ENCODE results near the gene UGT1A1. TPM values are rescaled to one million over a fixed set of nuclear protein-coding genes. Genes with fewer than 3 reads are reported as not detected.
A peak's percentile ranks its signal among the peaks of the same experiment; 100 is the strongest.

The UGT1A1 gene
- total RNA-seq, 1 donor from 2014 or later: not detected

DNA sequence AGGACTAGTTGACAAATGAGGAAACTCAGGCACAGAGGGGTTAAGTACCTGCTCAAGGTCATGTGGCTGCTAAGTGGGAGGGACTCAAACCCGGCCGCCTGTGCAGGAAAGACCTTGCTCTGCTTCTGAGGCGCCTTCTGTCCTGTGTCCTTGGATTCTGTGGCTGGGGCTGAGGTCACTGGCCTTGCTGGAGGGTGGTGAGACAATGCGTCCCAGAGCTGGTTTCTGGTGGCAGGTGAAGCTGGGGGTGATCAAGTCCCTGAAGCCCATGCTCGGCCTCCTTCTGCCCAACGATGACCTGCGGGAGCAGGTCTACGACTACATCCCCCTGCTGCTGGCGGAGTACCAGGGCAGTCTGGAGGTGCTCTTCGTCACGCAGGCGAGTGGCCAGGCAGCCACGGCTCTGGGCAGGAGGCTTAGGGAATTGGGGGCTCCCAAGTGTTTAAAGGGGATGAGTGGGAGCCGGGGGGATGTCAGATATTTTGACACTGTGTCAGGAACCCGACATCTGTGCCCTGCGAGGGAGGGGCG, 34.1 kb downstream of the UGT1A1 start:
- no peak for DNase-seq (ENCODE audit: low spot score in 2 of 2)
- H3K4me1 ChIP-seq: no peaks in the 10 kb centered on the region
- H3K9me3 ChIP-seq: no peaks in the 10 kb centered on the region
- intact Hi-C loops (cut with DNase I): no loop called here
- no peak overlapping the region for H3K27ac ChIP-seq
- no peaks in the 10 kb centered on the region for H3K27me3 ChIP-seq
- H3K4me3 ChIP-seq: no peak overlapping the region
- no peaks in the 10 kb centered on the region for H3K36me3 ChIP-seq
- TF ChIP-seq, protein P1, sequence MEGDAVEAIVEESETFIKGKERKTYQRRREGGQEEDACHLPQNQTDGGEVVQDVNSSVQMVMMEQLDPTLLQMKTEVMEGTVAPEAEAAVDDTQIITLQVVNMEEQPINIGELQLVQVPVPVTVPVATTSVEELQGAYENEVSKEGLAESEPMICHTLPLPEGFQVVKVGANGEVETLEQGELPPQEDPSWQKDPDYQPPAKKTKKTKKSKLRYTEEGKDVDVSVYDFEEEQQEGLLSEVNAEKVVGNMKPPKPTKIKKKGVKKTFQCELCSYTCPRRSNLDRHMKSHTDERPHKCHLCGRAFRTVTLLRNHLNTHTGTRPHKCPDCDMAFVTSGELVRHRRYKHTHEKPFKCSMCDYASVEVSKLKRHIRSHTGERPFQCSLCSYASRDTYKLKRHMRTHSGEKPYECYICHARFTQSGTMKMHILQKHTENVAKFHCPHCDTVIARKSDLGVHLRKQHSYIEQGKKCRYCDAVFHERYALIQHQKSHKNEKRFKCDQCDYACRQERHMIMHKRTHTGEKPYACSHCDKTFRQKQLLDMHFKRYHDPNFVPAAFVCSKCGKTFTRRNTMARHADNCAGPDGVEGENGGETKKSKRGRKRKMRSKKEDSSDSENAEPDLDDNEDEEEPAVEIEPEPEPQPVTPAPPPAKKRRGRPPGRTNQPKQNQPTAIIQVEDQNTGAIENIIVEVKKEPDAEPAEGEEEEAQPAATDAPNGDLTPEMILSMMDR (IDR thresholded peaks at IDR 0.05): no peak

GRCh38 chr2:233795735-233796171, 35.7 kb downstream of the UGT1A1 start:
- H3K4me3 ChIP-seq: no peak overlapping the region
- H3K27ac ChIP-seq: no peak overlapping the region
- TF ChIP-seq, protein P1 (IDR thresholded peaks at IDR 0.05): no peak
- H3K9me3 ChIP-seq: no peaks in the 10 kb centered on the region
- no peaks in the 10 kb centered on the region for H3K4me1 ChIP-seq
- no peaks in the 10 kb centered on the region for H3K27me3 ChIP-seq
- intact Hi-C loops (cut with DNase I): no loop called here
- H3K36me3 ChIP-seq: no peaks in the 10 kb centered on the region
- DNase-seq (ENCODE audit: low spot score in 2 of 2): peak in 1 of 2 donors; percentile 60

DNA sequence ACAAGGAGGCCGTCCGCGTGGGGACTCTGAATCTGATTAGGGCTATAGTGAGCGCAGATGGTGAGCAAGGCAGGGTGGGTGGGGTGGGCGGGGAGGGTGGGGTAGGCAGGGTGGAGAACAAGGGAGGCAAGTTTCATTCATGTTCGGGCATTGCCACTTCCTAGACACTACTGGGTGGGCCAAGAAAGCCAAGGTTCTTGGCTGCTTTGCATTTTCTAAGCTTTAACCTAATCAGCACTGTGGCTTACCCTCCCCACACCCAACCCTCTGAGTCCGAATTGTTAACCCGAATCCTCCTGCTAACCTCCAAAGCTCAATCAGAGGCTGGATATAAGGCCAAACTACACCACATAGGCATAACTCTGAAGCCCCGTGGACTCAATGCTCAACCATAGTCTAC, 36.2 kb downstream of the UGT1A1 start:
- TF ChIP-seq, protein P1 (IDR thresholded peaks at IDR 0.05): no peak
- intact Hi-C loops (cut with DNase I): no loop called here
- no peaks in the 10 kb centered on the region for H3K9me3 ChIP-seq
- H3K4me1 ChIP-seq: no peaks in the 10 kb centered on the region
- no peaks in the 10 kb centered on the region for H3K36me3 ChIP-seq
- no peak for DNase-seq (ENCODE audit: low spot score in 2 of 2)
- no peak overlapping the region for H3K4me3 ChIP-seq
- no peaks in the 10 kb centered on the region for H3K27me3 ChIP-seq
- no peak overlapping the region for H3K27ac ChIP-seq

DNA sequence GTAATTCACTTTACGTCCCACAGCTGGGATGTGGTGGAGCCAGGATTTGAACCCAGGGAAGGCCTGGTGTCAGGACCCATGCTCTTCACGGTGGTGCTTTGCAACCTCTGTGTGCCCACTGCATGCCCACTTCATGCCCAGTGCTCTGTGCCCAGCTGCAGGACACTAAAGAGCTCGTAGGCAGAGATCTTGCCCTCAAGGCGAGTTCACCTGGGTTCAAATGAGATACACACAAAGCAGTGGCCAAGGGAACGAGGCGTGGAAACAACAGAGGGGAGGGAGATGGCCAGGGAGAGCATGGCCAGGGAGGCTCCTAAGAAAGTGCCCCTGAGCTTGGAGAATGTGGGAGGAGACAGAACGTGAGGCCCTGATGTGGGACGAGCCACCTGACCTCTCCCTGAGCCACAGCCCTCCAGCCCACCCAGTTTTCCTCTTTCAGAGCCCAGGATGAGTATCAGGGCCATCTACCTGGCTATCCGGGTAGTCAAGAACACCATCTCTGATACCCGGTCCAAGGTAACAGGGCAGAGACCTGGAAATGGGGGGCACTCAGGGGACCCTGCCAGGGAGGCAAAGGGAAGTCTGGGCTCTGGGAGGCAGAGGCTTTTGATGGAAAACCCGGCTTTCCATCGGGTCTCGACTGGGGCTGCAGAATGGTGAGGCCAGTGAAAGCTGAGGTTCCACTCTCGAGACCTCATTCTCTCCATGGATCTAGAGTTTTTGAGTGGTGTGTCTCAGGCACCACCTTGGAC, 38.4 kb downstream of the UGT1A1 start:
- TF ChIP-seq, protein P1 (IDR thresholded peaks at IDR 0.05): no peak
- Histone ChIP-seq H3K27me3 (no peaks in the 10 kb centered on the region), H3K27ac (no peak overlapping the region), H3K36me3 (no peaks in the 10 kb centered on the region), H3K4me1 (no peaks in the 10 kb centered on the region), H3K4me3 (no peak overlapping the region), H3K9me3 (no peaks in the 10 kb centered on the region)
- intact Hi-C loops (cut with DNase I): no loop called here
- no peak for DNase-seq (ENCODE audit: low spot score in 2 of 2)

- no peak overlapping the region for H3K27ac ChIP-seq
- no peak for DNase-seq (ENCODE audit: low spot score in 2 of 2)
- H3K27me3 ChIP-seq: no peaks in the 10 kb centered on the region
- H3K36me3 ChIP-seq: no peaks in the 10 kb centered on the region
- H3K9me3 ChIP-seq: no peaks in the 10 kb centered on the region
- intact Hi-C loops (cut with DNase I): no loop called here
- H3K4me1 ChIP-seq: no peaks in the 10 kb centered on the region
- H3K4me3 ChIP-seq: no peak overlapping the region
- TF ChIP-seq, protein P1 (IDR thresholded peaks at IDR 0.05): no peak
Measured at GRCh38 chr2:233799087-233799665, 39.1 kb downstream of the UGT1A1 start.
